Measurements from ENCODE around the gene USP3.
"Not testable (repeated sequence)": the region's sequence is repeated elsewhere in the genome, so short reads cannot be mapped to it uniquely, and the experiment has no call there.

Gene USP3

GRCh38 chr15:63513728-63514127 lies 9.3 kb downstream of the USP3 start:
- no peak for DNase-seq (ENCODE audit: low read depth)

GRCh38 chr15:63514531-63514943 lies 10.1 kb downstream of the USP3 start:
- no peak for DNase-seq (ENCODE audit: low read depth)

GRCh38 chr15:63517202-63517601 lies 12.8 kb downstream of the USP3 start:
- DNase-seq (ENCODE audit: low read depth): no peak

GRCh38 chr15:63517628-63518027 lies 13.2 kb downstream of the USP3 start:
- DNase-seq (ENCODE audit: low read depth): no peak

- no peak for DNase-seq (ENCODE audit: low read depth)
These were observed 14.6 kb downstream of the USP3 start for GRCh38 chr15:63519041-63519440.

- no peak for DNase-seq (ENCODE audit: low read depth)
These were observed 15.3 kb downstream of the USP3 start for GRCh38 chr15:63519548-63520178.

- not testable (repeated sequence) for DNase-seq (ENCODE audit: low read depth)
These were observed 16.1 kb downstream of the USP3 start for GRCh38 chr15:63520462-63520861.

- no peak for DNase-seq (ENCODE audit: low read depth)
These were observed 17.8 kb downstream of the USP3 start for GRCh38 chr15:63522225-63522578.

- DNase-seq (ENCODE audit: low read depth): no peak
These were observed 19.1 kb downstream of the USP3 start for GRCh38 chr15:63523306-63523990.

- DNase-seq (ENCODE audit: low read depth): no peak
These were observed 20.1 kb downstream of the USP3 start for GRCh38 chr15:63524316-63525015.

- DNase-seq (ENCODE audit: low read depth): no peak
These were observed 22.0 kb downstream of the USP3 start for GRCh38 chr15:63526401-63526800.

GRCh38 chr15:63528138-63528659 lies 23.8 kb downstream of the USP3 start:
- no peak for DNase-seq (ENCODE audit: low read depth)

GRCh38 chr15:63530235-63530634 lies 25.8 kb downstream of the USP3 start:
- DNase-seq (ENCODE audit: low read depth): no peak

GRCh38 chr15:63530752-63531299 lies 26.4 kb downstream of the USP3 start:
- no peak for DNase-seq (ENCODE audit: low read depth)

GRCh38 chr15:63531586-63531985 lies 27.2 kb downstream of the USP3 start:
- no peak for DNase-seq (ENCODE audit: low read depth)

GRCh38 chr15:63532307-63532744 lies 27.9 kb downstream of the USP3 start:
- no peak for DNase-seq (ENCODE audit: low read depth)

- not testable (repeated sequence) for DNase-seq (ENCODE audit: low read depth)
These were observed 30.5 kb downstream of the USP3 start for GRCh38 chr15:63534888-63535287.

GRCh38 chr15:63535689-63536088 lies 31.3 kb downstream of the USP3 start:
- no peak for DNase-seq (ENCODE audit: low read depth)

- DNase-seq (ENCODE audit: low read depth): no peak
These were observed 34.5 kb downstream of the USP3 start for GRCh38 chr15:63538876-63539275.

- no peak for DNase-seq (ENCODE audit: low read depth)
These were observed 35.1 kb downstream of the USP3 start for GRCh38 chr15:63539521-63539920.

- no peak for DNase-seq (ENCODE audit: low read depth)
These were observed 35.6 kb downstream of the USP3 start for GRCh38 chr15:63539998-63540397.

GRCh38 chr15:63540449-63540848 lies 36.1 kb downstream of the USP3 start:
- no peak for DNase-seq (ENCODE audit: low read depth)
